Neuronal stem cell (in vitro differentiated cells): ENCODE results near the gene RAE1.
A peak's percentile ranks its signal among the peaks of the same experiment; 100 is the strongest.

Experiments
- DNase-seq: peaks from one replicate; pipeline ENCODE4 v3.0.0-alpha.2; 2013; ENCODE audit warnings: low spot score
- H2AFZ ChIP-seq: one replicate; pipeline ENCODE4 v1.6.1; 2013; ENCODE audit warnings: mild to moderate bottlenecking, low read length, inconsistent platforms
- H2AK5ac ChIP-seq: 2 replicates; pipeline ENCODE4 v1.6.1; 2013; ENCODE audit warnings: low read depth, mild to moderate bottlenecking, inconsistent platforms, low read length, moderate library complexity, mixed read lengths
- H2BK120ac ChIP-seq: 2 replicates; pipeline ENCODE4 v1.6.1; 2013; ENCODE audit warnings: low read depth, mild to moderate bottlenecking, inconsistent platforms, low read length, moderate library complexity, mixed read lengths
- H2BK12ac ChIP-seq: one replicate; pipeline ENCODE4 v1.6.1; 2013; ENCODE audit warnings: low read length, inconsistent platforms
- H2BK15ac ChIP-seq: 2 replicates; pipeline ENCODE4 v1.6.1; 2013; ENCODE audit warnings: mild to moderate bottlenecking, low read length, inconsistent platforms, mixed read lengths
- H2BK5ac ChIP-seq: one replicate; pipeline ENCODE4 v1.6.1; 2013; ENCODE audit warnings: inconsistent platforms, mild to moderate bottlenecking, low read length, moderate library complexity
- H3K14ac ChIP-seq: one replicate; pipeline ENCODE4 v1.6.1; 2013; ENCODE audit warnings: low read length, inconsistent platforms
- H3K18ac ChIP-seq: 2 replicates; pipeline ENCODE4 v1.6.1; 2013; ENCODE audit warnings: low read length, inconsistent platforms
- H3K23ac ChIP-seq: 2 replicates; pipeline ENCODE4 v1.6.1; 2013; ENCODE audit warnings: low read depth, mild to moderate bottlenecking, mixed read lengths, low read length, inconsistent platforms; ENCODE audit not compliant: poor library complexity
- H3K27ac ChIP-seq: replicated peaks from 3 replicates; pipeline ENCODE4 v1.5.1; 2013; ENCODE audit warnings: low read length, inconsistent platforms
- H3K27me3 ChIP-seq, 3 experiments: 2 replicates each; pipeline ENCODE4 v1.6.1; 2013; ENCODE audit warnings: low read length in 3 of 3, mild to moderate bottlenecking in 2 of 3, inconsistent platforms in 1 of 3, low read depth in 1 of 3, mixed read lengths in 1 of 3, moderate library complexity in 1 of 3; ENCODE audit not compliant: control insufficient read depth in 3 of 3, insufficient read depth in 3 of 3
- H3K36me3 ChIP-seq, 2 donors: replicated peaks in 1 of 2; 2 replicates each; pipeline ENCODE4 v1.6.1; 2013; ENCODE audit warnings: low read length in 2 of 2; ENCODE audit not compliant: control insufficient read depth in 2 of 2, insufficient read depth in 2 of 2
- H3K4ac ChIP-seq: 2 replicates; pipeline ENCODE4 v1.6.1; 2013; ENCODE audit warnings: inconsistent platforms, mild to moderate bottlenecking, low read length, moderate library complexity
- H3K4me1 ChIP-seq, 2 donors: 1 replicate in 1 of 2; 2 replicates in 1 of 2; pipeline ENCODE4 v1.6.1; 2013; ENCODE audit warnings: low read length in 2 of 2, low read depth in 1 of 2; ENCODE audit not compliant: control insufficient read depth in 2 of 2, insufficient read depth in 1 of 2
- H3K4me2 ChIP-seq: one replicate; pipeline ENCODE4 v1.6.1; 2013; ENCODE audit warnings: mild to moderate bottlenecking, low read length, inconsistent platforms; ENCODE audit not compliant: insufficient read depth, poor library complexity, severe bottlenecking
- H3K4me3 ChIP-seq, 2 donors: 2 replicates each; pipeline ENCODE4 v1.5.1; 2013; ENCODE audit warnings: low read length in 2 of 2, mild to moderate bottlenecking in 2 of 2, inconsistent platforms in 1 of 2, moderate library complexity in 1 of 2
- H3K79me1 ChIP-seq: one replicate; pipeline ENCODE4 v1.6.1; 2013; ENCODE audit warnings: low read depth, mild to moderate bottlenecking, inconsistent platforms, low read length, moderate library complexity
- H3K9ac ChIP-seq: one replicate; pipeline ENCODE4 v1.6.1; 2013; ENCODE audit warnings: mild to moderate bottlenecking, low read depth, low read length, inconsistent platforms; ENCODE audit not compliant: poor library complexity
- H3K9me3 ChIP-seq, 2 donors: replicated peaks in 1 of 2; 2 replicates each; pipeline versions ENCODE3 to v1.6.1; 2013; ENCODE audit warnings: low read length in 2 of 2, mild to moderate bottlenecking in 2 of 2, inconsistent platforms in 1 of 2, low read depth in 1 of 2, mixed read lengths in 1 of 2, moderate library complexity in 1 of 2; ENCODE audit not compliant: control insufficient read depth in 2 of 2, insufficient read depth in 1 of 2
- H4K8ac ChIP-seq: one replicate; pipeline ENCODE4 v1.6.1; 2013; ENCODE audit warnings: low read depth, mild to moderate bottlenecking, inconsistent platforms, low read length, moderate library complexity
- H4K91ac ChIP-seq: one replicate; pipeline ENCODE4 v1.6.1; 2013; ENCODE audit warnings: low read length, low read depth, mild to moderate bottlenecking, inconsistent platforms; ENCODE audit not compliant: poor library complexity
- WGBS, 2 donors: extraction: QIAGEN DNeasy Blood & Tissue Kit; methylation state at CpG; one replicate each; pipeline ENCODE4 v1.1.7; 2013; ENCODE audit warnings: missing lambda C conversion rate in 2 of 2, mixed read lengths in 1 of 2; ENCODE audit not compliant: insufficient read length in 2 of 2, insufficient replicate concordance in 1 of 2; ENCODE audit errors: extremely low coverage in 2 of 2; 5-methylcytosine and 5-hydroxymethylcytosine counted together

RAE1 gene

GRCh38 chr20:57414867-57415592, 64.0 kb downstream of the RAE1 start:
- no peak overlapping the region for H3K4me3 ChIP-seq
- no peak overlapping the region for H3K4ac ChIP-seq
- peaks cover 0 to 6% (median 0%) of the 10 kb centered on the region in 3 experiments for H3K27me3 ChIP-seq
- H3K4me1 ChIP-seq = peaks cover 4% of the 10 kb centered on the region in 2 donors
- no peak overlapping the region for H4K91ac ChIP-seq
- peak overlapping the region; percentile 76 for H2BK15ac ChIP-seq
- peak overlapping the region; percentile 51 for H3K14ac ChIP-seq
- no peaks in the 10 kb centered on the region for H3K9me3 ChIP-seq
- no peak overlapping the region for H2BK12ac ChIP-seq
- H2AFZ ChIP-seq = no peak overlapping the region
- H4K8ac ChIP-seq = no peak overlapping the region
- H3K36me3 ChIP-seq = peaks cover 0 to 2% of the 10 kb centered on the region in 2 donors
- no CpG with 5 or more reads among the region's 19 CpGs for WGBS, 2 donors
- H2AK5ac ChIP-seq = peak overlapping the region; percentile 73
- no peak overlapping the region for H3K9ac ChIP-seq
- H3K79me1 ChIP-seq = no peaks in the 10 kb centered on the region
- H3K23ac ChIP-seq = peak overlapping the region; percentile 22
- no peak overlapping the region for H3K27ac ChIP-seq
- H3K18ac ChIP-seq = peak overlapping the region; percentile 78
- no peak overlapping the region for H2BK120ac ChIP-seq
- no peak overlapping the region for H2BK5ac ChIP-seq
- DNase-seq = no peak
- H3K4me2 ChIP-seq = no peak overlapping the region

- Histone ChIP-seq H2AK5ac (peak overlapping the region; percentile 31), H3K14ac (no peak overlapping the region), H2BK120ac (no peak overlapping the region), H3K18ac (no peak overlapping the region), H3K9ac (no peak overlapping the region), H3K27me3 (peaks cover 0 to 11% (median 0%) of the 10 kb centered on the region in 3 experiments), H4K91ac (no peak overlapping the region), H2AFZ (peak overlapping the region; percentile 42), H3K79me1 (no peaks in the 10 kb centered on the region), H3K4ac (no peak overlapping the region), H4K8ac (no peak overlapping the region), H3K36me3 (peaks cover 0 to 2% of the 10 kb centered on the region in 2 donors), H3K9me3 (no peaks in the 10 kb centered on the region), H2BK5ac (no peak overlapping the region), H2BK15ac (no peak overlapping the region), H3K4me1 (no peaks in the 10 kb centered on the region), H3K4me3 (no peak overlapping the region), H3K23ac (no peak overlapping the region), H3K27ac (no peak overlapping the region), H3K4me2 (no peak overlapping the region), H2BK12ac (no peak overlapping the region)
- DNase-seq = no peak
- WGBS, 2 donors = no CpG with 5 or more reads among the region's 11 CpGs
Observed at GRCh38 chr20:57415771-57416170, 64.7 kb downstream of the RAE1 start.

DNA sequence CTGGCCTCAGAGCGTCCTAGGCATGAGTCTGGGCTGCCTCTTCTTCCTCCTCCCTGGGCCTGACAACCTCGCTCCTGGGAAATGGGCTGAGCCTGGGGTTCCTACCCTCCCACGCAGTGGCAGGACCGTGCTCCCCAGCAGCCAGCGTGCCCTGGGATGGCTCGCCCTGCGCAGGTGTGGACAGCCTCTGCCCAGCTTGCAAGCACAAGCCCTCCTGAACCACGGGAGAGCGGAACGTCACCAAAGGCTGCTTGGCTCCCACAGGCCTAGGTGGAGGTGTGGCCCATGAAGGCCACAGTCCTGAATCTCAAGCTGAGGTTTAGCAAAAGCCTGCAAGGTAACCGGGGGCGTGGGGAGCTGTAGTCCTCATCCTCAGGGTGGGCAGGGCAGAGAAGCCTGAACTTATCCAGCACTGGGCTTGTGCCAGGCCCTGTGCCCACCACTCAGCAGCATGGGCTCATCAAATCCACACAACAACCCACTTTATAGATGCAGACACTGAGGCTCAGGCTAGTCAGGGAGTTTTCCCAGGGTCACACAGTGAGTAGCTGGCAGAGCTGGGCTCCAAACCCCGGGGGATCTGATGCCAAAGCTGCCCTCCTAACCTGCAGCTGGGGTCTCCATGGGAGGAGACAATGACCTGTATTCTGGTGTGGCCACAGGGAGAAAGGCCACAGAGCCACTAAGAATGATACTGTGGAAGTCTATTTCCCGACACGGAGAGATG, 65.4 kb downstream of the RAE1 start:
- no peak overlapping the region for H3K4me3 ChIP-seq
- H3K36me3 ChIP-seq = no peaks in the 10 kb centered on the region
- no peak overlapping the region for H2BK5ac ChIP-seq
- H3K4me1 ChIP-seq = no peaks in the 10 kb centered on the region
- H4K8ac ChIP-seq = no peak overlapping the region
- no peak overlapping the region for H3K27ac ChIP-seq
- peaks cover 0 to 18% (median 0%) of the 10 kb centered on the region in 3 experiments for H3K27me3 ChIP-seq
- no peaks in the 10 kb centered on the region for H3K79me1 ChIP-seq
- WGBS, 2 donors = no CpG with 5 or more reads among the region's 15 CpGs
- no peaks in the 10 kb centered on the region for H3K9me3 ChIP-seq
- H3K23ac ChIP-seq = no peak overlapping the region
- H3K4me2 ChIP-seq = no peak overlapping the region
- no peak overlapping the region for H3K9ac ChIP-seq
- H3K14ac ChIP-seq = peak overlapping the region; percentile 42
- peak overlapping the region; percentile 67 for H2BK12ac ChIP-seq
- H2AK5ac ChIP-seq = peak overlapping the region; percentile 31
- H3K18ac ChIP-seq = peak overlapping the region; percentile 63
- DNase-seq = no peak
- no peak overlapping the region for H2BK120ac ChIP-seq
- H2BK15ac ChIP-seq = no peak overlapping the region
- H2AFZ ChIP-seq = no peak overlapping the region
- H3K4ac ChIP-seq = no peak overlapping the region
- no peak overlapping the region for H4K91ac ChIP-seq

DNA sequence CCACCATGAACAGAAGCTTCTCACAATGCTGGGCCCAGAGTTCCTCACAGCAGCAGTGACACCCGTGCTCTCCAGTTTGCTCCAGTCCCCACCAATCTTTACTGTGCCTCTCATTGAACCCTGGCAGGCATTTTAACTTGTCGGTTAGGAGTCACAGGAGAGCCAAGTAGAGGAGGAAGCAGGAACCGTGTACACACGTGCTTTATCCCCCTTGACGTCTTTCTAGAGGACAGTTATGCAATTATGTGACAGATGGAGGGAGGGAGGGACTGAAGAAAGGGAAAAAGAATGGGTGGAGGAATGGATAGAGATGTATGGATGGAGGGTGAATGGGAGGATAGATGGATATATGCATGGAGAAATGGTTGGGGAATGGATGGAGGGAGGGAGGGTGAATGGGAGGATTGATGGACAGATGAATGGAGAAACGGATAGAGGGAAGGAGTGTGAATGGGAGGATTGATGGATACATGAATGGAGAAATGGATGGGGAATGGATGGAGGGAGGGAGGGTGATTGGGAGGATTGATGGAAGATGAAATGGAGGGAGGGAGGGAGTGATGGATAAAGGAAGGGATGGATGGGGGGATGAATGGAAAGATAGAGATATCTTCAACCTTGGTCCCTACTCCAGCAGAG, 66.1 kb downstream of the RAE1 start:
- Histone ChIP-seq H3K4me2 (no peak overlapping the region), H4K91ac (no peak overlapping the region), H3K27me3 (peaks cover 0 to 25% (median 0%) of the 10 kb centered on the region in 3 experiments), H4K8ac (no peak overlapping the region), H3K18ac (no peak overlapping the region), H3K4ac (no peak overlapping the region), H2AK5ac (no peak overlapping the region), H3K14ac (no peak overlapping the region), H3K4me1 (no peaks in the 10 kb centered on the region), H3K36me3 (no peaks in the 10 kb centered on the region), H2BK15ac (no peak overlapping the region), H2BK120ac (no peak overlapping the region), H2BK12ac (no peak overlapping the region), H3K4me3 (no peak overlapping the region), H2BK5ac (no peak overlapping the region), H3K9ac (no peak overlapping the region), H3K9me3 (no peaks in the 10 kb centered on the region), H2AFZ (no peak overlapping the region), H3K27ac (no peak overlapping the region), H3K79me1 (no peaks in the 10 kb centered on the region), H3K23ac (no peak overlapping the region)
- DNase-seq = no peak
- WGBS, 2 donors = 100% methylated on average over 1 of the region's 6 CpGs; no CpG with 5 or more reads in 1 of the 2 donors
